ENCODE measurements around the gene IGFBP5.

Gene IGFBP5

DNA sequence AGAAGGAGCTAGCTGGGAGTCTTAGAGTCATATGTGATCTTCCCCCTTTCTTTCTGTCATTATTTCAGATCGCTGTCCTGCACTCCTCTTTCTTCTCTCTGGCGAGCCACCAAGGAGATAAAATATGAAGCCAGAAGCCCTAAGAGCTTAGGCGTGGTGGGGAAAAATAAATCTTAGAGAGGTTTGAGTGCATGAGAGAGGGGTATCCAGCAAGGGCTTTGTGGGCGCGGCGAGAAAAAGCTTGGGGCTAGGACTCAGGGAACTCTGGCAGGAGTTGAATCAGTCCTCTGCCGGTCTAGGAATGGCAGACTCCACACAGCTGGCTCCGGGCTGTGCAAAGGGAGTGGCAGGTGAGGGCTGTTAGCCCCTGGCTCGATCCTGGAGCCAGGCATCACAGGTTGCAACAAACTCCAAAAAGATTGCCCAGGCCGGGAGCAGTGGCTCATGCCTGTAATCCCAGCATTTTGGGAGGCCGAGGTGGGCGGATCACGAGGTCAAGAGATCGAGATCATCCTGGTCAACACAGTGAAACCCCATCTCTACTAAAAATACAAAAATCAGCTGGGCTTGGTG, 20.1 kb upstream of the IGFBP5 start:
- H3K36me3 ChIP-seq (ENCODE audit: control insufficient read depth, insufficient read depth, low read length): no peaks in the 10 kb centered on the region
- DNase-seq (ENCODE audit: low read depth, low spot score): no peak
- no peaks in the 10 kb centered on the region for H3K27me3 ChIP-seq (ENCODE audit: control insufficient read depth, insufficient read depth, low read length)
- WGBS (ENCODE audit: insufficient coverage, insufficient read length): no CpG with 5 or more reads among the region's 14 CpGs
- H3K27ac ChIP-seq (ENCODE audit: low read length): no peak overlapping the region
- peaks cover 1% of the 10 kb centered on the region; the same call in 1 of the 2 replicates for H3K4me1 ChIP-seq (ENCODE audit: control insufficient read depth, insufficient read depth, low read length)
- H3K9me3 ChIP-seq (ENCODE audit: control insufficient read depth, insufficient read depth, low read length): no peaks in the 10 kb centered on the region
- no peak overlapping the region for H3K4me3 ChIP-seq (ENCODE audit: low read length)

- Histone ChIP-seq H3K36me3 (ENCODE audit: control insufficient read depth, insufficient read depth, low read length) (no peaks in the 10 kb centered on the region), H3K9me3 (ENCODE audit: control insufficient read depth, insufficient read depth, low read length) (no peaks in the 10 kb centered on the region), H3K27ac (ENCODE audit: low read length) (no peak overlapping the region), H3K4me1 (ENCODE audit: control insufficient read depth, insufficient read depth, low read length) (peaks cover 1% of the 10 kb centered on the region; the same call in 1 of the 2 replicates), H3K4me3 (ENCODE audit: low read length) (no peak overlapping the region), H3K27me3 (ENCODE audit: control insufficient read depth, insufficient read depth, low read length) (no peaks in the 10 kb centered on the region)
- no peak for DNase-seq (ENCODE audit: low read depth, low spot score)
- WGBS (ENCODE audit: insufficient coverage, insufficient read length): no CpG with 5 or more reads among the region's 3 CpGs
Observed at GRCh38 chr2:216714376-216714775, 19.0 kb upstream of the IGFBP5 start.

DNA sequence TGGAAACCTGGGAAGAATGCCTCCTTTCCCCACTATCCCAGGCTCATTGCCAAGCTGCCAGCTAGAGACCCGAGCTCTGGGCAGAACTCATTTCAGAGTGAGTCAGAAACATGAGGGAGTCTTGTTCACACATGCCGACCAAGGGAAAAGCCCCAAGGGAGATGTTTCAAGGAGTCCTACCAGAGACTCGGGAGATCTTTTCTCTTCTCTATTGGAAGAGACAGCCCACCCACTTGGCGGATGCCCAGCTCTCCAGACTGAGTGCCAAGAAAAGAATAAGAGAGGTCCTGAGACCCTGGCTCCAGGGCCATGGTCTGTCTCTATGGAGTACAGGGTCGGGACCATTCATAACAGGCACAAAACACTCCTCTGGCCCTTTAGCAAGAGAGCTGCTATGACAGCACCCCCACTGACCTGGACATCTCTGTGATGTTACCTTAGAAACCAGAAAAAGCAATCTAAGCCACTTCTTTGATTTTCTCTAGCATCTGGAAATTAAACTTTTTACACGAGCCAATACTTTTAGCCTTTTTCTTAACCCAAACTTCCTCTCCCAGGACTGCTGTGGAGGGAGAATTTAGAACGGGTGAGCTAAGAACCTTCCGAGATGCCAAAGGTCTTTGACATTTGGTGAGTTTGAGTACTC, 18.5 kb upstream of the IGFBP5 start:
- H3K9me3 ChIP-seq (ENCODE audit: control insufficient read depth, insufficient read depth, low read length): no peaks in the 10 kb centered on the region
- no peaks in the 10 kb centered on the region for H3K36me3 ChIP-seq (ENCODE audit: control insufficient read depth, insufficient read depth, low read length)
- H3K4me1 ChIP-seq (ENCODE audit: control insufficient read depth, insufficient read depth, low read length): peaks cover 1% of the 10 kb centered on the region; the same call in 1 of the 2 replicates
- H3K4me3 ChIP-seq (ENCODE audit: low read length): no peak overlapping the region
- no CpG with 5 or more reads among the region's 8 CpGs for WGBS (ENCODE audit: insufficient coverage, insufficient read length)
- no peak for DNase-seq (ENCODE audit: low read depth, low spot score)
- no peak overlapping the region for H3K27ac ChIP-seq (ENCODE audit: low read length)
- H3K27me3 ChIP-seq (ENCODE audit: control insufficient read depth, insufficient read depth, low read length): no peaks in the 10 kb centered on the region

DNA sequence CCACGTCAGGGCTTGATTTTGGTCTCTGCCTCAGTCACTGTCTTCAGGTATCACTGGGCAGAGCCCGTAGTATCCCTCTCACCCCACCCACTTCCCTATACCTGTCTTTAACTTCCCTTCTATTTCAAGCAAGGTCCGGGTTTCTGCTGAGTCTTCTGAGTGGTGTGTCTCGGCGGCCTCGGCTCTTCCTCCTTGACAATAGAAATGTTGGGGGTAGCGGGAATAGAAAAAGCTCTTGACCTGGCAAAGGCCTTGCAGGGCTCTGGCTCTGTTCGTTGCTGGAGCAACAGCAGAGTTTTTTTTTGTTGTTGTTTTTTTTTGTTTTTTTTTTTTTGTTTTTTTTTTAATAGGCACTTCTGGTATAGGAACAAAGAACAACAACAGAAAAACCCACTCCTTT, 16.0 kb upstream of the IGFBP5 start:
- Histone ChIP-seq H3K9me3 (ENCODE audit: control insufficient read depth, insufficient read depth, low read length) (no peaks in the 10 kb centered on the region), H3K27me3 (ENCODE audit: control insufficient read depth, insufficient read depth, low read length) (no peaks in the 10 kb centered on the region), H3K4me1 (ENCODE audit: control insufficient read depth, insufficient read depth, low read length) (peaks cover 1% of the 10 kb centered on the region; the same call in 1 of the 2 replicates), H3K36me3 (ENCODE audit: control insufficient read depth, insufficient read depth, low read length) (no peaks in the 10 kb centered on the region), H3K4me3 (ENCODE audit: low read length) (no peak overlapping the region), H3K27ac (ENCODE audit: low read length) (no peak overlapping the region)
- no CpG with 5 or more reads among the region's 8 CpGs for WGBS (ENCODE audit: insufficient coverage, insufficient read length)
- no peak for DNase-seq (ENCODE audit: low read depth, low spot score)

DNA sequence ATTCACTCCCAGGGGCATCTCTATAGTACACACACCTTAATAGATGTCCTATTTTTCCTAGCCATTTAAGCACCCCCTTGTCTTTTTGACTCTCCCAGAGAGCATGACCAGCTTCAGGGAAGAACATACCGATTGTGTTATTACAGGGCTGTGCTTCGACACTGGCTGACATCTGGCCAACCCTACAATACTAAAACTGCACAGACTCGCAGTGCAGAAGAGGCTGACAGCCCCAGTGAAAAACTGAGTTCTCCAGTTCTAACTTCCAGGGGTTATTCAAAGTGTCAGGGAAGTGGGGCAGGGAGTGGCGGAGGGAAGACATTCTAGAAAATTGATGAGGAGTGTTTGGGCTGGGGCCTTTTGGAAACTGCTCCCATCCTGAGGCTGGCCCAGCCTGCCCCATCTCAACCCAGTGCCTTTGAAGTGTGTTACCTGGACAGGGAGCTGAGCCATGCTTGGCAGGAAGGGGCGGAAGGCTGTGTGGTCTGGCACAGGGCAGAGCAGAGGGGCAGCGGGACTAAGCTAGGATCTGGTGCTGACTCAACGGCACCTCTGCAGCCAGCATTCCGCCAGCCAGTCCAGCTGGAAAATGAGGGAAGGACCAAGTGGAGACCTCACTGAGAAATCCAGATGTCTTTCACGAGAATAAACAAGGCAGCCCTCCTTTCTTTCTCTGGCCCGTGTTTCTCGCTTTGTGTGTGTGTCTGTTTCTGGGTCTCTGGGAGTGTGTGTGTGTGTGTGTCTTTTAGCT, 15.4 kb upstream of the IGFBP5 start:
- Histone ChIP-seq H3K27ac (ENCODE audit: low read length) (no peak overlapping the region), H3K36me3 (ENCODE audit: control insufficient read depth, insufficient read depth, low read length) (no peaks in the 10 kb centered on the region), H3K4me1 (ENCODE audit: control insufficient read depth, insufficient read depth, low read length) (peaks cover 1% of the 10 kb centered on the region; the same call in 1 of the 2 replicates), H3K4me3 (ENCODE audit: low read length) (no peak overlapping the region), H3K27me3 (ENCODE audit: control insufficient read depth, insufficient read depth, low read length) (no peaks in the 10 kb centered on the region), H3K9me3 (ENCODE audit: control insufficient read depth, insufficient read depth, low read length) (no peaks in the 10 kb centered on the region)
- no CpG with 5 or more reads among the region's 11 CpGs for WGBS (ENCODE audit: insufficient coverage, insufficient read length)
- no peak for DNase-seq (ENCODE audit: low read depth, low spot score)

DNA sequence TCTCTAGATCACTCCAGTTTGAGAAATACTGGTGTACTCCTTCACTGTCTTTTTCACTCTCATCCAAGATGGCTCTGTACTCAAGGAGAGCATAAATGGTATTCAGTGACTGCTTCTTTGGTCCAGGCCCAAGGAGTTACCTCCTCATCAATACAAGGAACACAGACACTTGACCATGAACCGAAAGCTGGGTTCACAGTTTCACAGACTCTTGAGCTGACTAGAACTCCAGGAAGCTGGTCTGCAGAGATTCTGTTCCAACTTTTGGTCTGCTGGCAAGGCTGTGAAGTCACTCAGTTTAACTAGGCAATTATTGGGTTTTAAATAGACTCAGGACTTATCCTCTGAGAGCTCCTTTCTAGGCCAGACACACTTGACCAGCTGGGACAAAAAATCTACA, 7.4 kb upstream of the IGFBP5 start:
- Histone ChIP-seq H3K27me3 (ENCODE audit: control insufficient read depth, insufficient read depth, low read length) (no peaks in the 10 kb centered on the region), H3K4me1 (ENCODE audit: control insufficient read depth, insufficient read depth, low read length) (no peaks in the 10 kb centered on the region), H3K36me3 (ENCODE audit: control insufficient read depth, insufficient read depth, low read length) (no peaks in the 10 kb centered on the region), H3K4me3 (ENCODE audit: low read length) (no peak overlapping the region), H3K27ac (ENCODE audit: low read length) (no peak overlapping the region), H3K9me3 (ENCODE audit: control insufficient read depth, insufficient read depth, low read length) (no peaks in the 10 kb centered on the region)
- no peak for DNase-seq (ENCODE audit: low read depth, low spot score)
- no CpG with 5 or more reads among the region's 1 CpG for WGBS (ENCODE audit: insufficient coverage, insufficient read length)

GRCh38 chr2:216701544-216701943, 6.2 kb upstream of the IGFBP5 start:
- DNase-seq (ENCODE audit: low read depth, low spot score): no peak
- H3K4me1 ChIP-seq (ENCODE audit: control insufficient read depth, insufficient read depth, low read length): no peaks in the 10 kb centered on the region
- no peaks in the 10 kb centered on the region for H3K9me3 ChIP-seq (ENCODE audit: control insufficient read depth, insufficient read depth, low read length)
- H3K4me3 ChIP-seq (ENCODE audit: low read length): no peak overlapping the region
- no peak overlapping the region for H3K27ac ChIP-seq (ENCODE audit: low read length)
- no peaks in the 10 kb centered on the region for H3K36me3 ChIP-seq (ENCODE audit: control insufficient read depth, insufficient read depth, low read length)
- no peaks in the 10 kb centered on the region for H3K27me3 ChIP-seq (ENCODE audit: control insufficient read depth, insufficient read depth, low read length)
- no CpG with 5 or more reads among the region's 7 CpGs for WGBS (ENCODE audit: insufficient coverage, insufficient read length)

- Histone ChIP-seq H3K4me3 (ENCODE audit: low read length) (no peak overlapping the region), H3K9me3 (ENCODE audit: control insufficient read depth, insufficient read depth, low read length) (no peaks in the 10 kb centered on the region), H3K36me3 (ENCODE audit: control insufficient read depth, insufficient read depth, low read length) (no peaks in the 10 kb centered on the region), H3K27me3 (ENCODE audit: control insufficient read depth, insufficient read depth, low read length) (no peaks in the 10 kb centered on the region), H3K4me1 (ENCODE audit: control insufficient read depth, insufficient read depth, low read length) (peaks cover 2% of the 10 kb centered on the region; the same call in 1 of the 2 replicates), H3K27ac (ENCODE audit: low read length) (no peak overlapping the region)
- WGBS (ENCODE audit: insufficient coverage, insufficient read length): no CpG with 5 or more reads among the region's 5 CpGs
- DNase-seq (ENCODE audit: low read depth, low spot score): no peak
Observed at GRCh38 chr2:216700781-216701180, 5.4 kb upstream of the IGFBP5 start.

DNA sequence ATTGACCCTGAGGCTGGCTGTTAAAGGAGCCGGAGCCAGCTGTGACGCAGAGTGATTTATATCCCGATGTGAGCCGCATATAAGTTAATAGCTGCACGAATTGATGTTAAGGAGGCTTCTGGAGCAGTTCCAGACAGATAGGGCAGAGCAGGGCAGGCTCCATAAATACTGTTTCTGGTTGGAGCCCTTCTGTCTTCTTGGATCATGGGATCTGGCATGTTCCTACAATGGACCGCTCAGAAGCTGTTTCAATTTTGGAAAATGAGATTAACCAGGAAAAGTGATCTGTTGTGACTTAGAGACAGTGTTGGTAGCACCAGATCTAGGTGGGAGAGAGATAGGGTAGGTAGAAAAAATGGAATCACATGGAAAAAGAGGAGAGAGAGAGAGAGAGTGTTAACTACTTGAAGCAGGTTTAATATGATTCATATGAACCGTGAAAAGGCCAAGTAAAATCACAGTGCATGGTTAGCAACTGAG, 4.8 kb upstream of the IGFBP5 start:
- no peak overlapping the region for H3K4me3 ChIP-seq (ENCODE audit: low read length)
- no peaks in the 10 kb centered on the region for H3K9me3 ChIP-seq (ENCODE audit: control insufficient read depth, insufficient read depth, low read length)
- peaks cover 2% of the 10 kb centered on the region; the same call in 1 of the 2 replicates for H3K4me1 ChIP-seq (ENCODE audit: control insufficient read depth, insufficient read depth, low read length)
- no peaks in the 10 kb centered on the region for H3K27me3 ChIP-seq (ENCODE audit: control insufficient read depth, insufficient read depth, low read length)
- H3K27ac ChIP-seq (ENCODE audit: low read length): no peak overlapping the region
- DNase-seq (ENCODE audit: low read depth, low spot score): no peak
- WGBS (ENCODE audit: insufficient coverage, insufficient read length): no CpG with 5 or more reads among the region's 7 CpGs
- H3K36me3 ChIP-seq (ENCODE audit: control insufficient read depth, insufficient read depth, low read length): no peaks in the 10 kb centered on the region

GRCh38 chr2:216698895-216699294, 3.5 kb upstream of the IGFBP5 start:
- Histone ChIP-seq H3K4me3 (ENCODE audit: low read length) (no peak overlapping the region), H3K9me3 (ENCODE audit: control insufficient read depth, insufficient read depth, low read length) (no peaks in the 10 kb centered on the region), H3K4me1 (ENCODE audit: control insufficient read depth, insufficient read depth, low read length) (peaks cover 2% of the 10 kb centered on the region; the same call in 1 of the 2 replicates), H3K27ac (ENCODE audit: low read length) (no peak overlapping the region), H3K27me3 (ENCODE audit: control insufficient read depth, insufficient read depth, low read length) (no peaks in the 10 kb centered on the region; the same call in 1 of the 2 replicates), H3K36me3 (ENCODE audit: control insufficient read depth, insufficient read depth, low read length) (no peaks in the 10 kb centered on the region)
- no peak for DNase-seq (ENCODE audit: low read depth, low spot score)
- no CpG with 5 or more reads among the region's 5 CpGs for WGBS (ENCODE audit: insufficient coverage, insufficient read length)
